Measurements from ENCODE around the gene SUDS3. TPM values are rescaled to one million over a fixed set of nuclear protein-coding genes. Genes with fewer than 3 reads are reported as not detected.
A peak's percentile ranks its signal among the peaks of the same experiment; 100 is the strongest.

Gene SUDS3, protein sequence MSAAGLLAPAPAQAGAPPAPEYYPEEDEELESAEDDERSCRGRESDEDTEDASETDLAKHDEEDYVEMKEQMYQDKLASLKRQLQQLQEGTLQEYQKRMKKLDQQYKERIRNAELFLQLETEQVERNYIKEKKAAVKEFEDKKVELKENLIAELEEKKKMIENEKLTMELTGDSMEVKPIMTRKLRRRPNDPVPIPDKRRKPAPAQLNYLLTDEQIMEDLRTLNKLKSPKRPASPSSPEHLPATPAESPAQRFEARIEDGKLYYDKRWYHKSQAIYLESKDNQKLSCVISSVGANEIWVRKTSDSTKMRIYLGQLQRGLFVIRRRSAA
- 22.6 to 27.8 TPM (median 23.4 TPM) in 3 replicates for total RNA-seq
- long read RNA-seq, full-length matches to known transcripts = 66 of 75 reads
- long read RNA-seq, partial matches to known transcripts = 2 of 75 reads
- long read RNA-seq, other reads (novel, unspliced or antisense) = 7 of 75 reads

GRCh38 chr12:118376089-118377020, at the start of gene SUDS3:
SUDS3 (plus strand) TSS chr12:118376555; CDS start chr12:118376692, 137 bp downstream.
- DNase-seq (ENCODE audit: low spot score) = peak; percentile 93
- peak within 1 kb of the TSS; percentile 76 for H3K4me3 Mint-ChIP-seq (ENCODE audit: unreplicated experiment)
- H3K36me3 Mint-ChIP-seq (ENCODE audit: low read depth) = peaks cover 3% of the 10 kb centered on the region
- no peaks in the 10 kb centered on the region for H3K27me3 Mint-ChIP-seq (ENCODE audit: low read depth)
- TF ChIP-seq, protein P1, sequence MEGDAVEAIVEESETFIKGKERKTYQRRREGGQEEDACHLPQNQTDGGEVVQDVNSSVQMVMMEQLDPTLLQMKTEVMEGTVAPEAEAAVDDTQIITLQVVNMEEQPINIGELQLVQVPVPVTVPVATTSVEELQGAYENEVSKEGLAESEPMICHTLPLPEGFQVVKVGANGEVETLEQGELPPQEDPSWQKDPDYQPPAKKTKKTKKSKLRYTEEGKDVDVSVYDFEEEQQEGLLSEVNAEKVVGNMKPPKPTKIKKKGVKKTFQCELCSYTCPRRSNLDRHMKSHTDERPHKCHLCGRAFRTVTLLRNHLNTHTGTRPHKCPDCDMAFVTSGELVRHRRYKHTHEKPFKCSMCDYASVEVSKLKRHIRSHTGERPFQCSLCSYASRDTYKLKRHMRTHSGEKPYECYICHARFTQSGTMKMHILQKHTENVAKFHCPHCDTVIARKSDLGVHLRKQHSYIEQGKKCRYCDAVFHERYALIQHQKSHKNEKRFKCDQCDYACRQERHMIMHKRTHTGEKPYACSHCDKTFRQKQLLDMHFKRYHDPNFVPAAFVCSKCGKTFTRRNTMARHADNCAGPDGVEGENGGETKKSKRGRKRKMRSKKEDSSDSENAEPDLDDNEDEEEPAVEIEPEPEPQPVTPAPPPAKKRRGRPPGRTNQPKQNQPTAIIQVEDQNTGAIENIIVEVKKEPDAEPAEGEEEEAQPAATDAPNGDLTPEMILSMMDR (IDR thresholded peaks at IDR 0.05) = peak; percentile 97
- peaks cover 36% of the 10 kb centered on the region for H3K4me1 Mint-ChIP-seq (ENCODE audit: low read depth)
- no peaks in the 10 kb centered on the region for H3K9me3 Mint-ChIP-seq (ENCODE audit: low read depth)
- peak within 1 kb of the TSS; percentile 99 for H3K27ac Mint-ChIP-seq (ENCODE audit: unreplicated experiment)

- TF ChIP-seq, protein P1 (IDR thresholded peaks at IDR 0.05) = no peak
- Mint-ChIP-seq H3K4me3 (ENCODE audit: unreplicated experiment) (no peak overlapping the region), H3K4me1 (ENCODE audit: low read depth) (peaks cover 43% of the 10 kb centered on the region), H3K27ac (ENCODE audit: unreplicated experiment) (peak overlapping the region; percentile 74), H3K27me3 (ENCODE audit: low read depth) (no peaks in the 10 kb centered on the region), H3K9me3 (ENCODE audit: low read depth) (no peaks in the 10 kb centered on the region), H3K36me3 (ENCODE audit: low read depth) (no peaks in the 10 kb centered on the region)
- DNase-seq (ENCODE audit: low spot score) = no peak
Observed at GRCh38 chr12:118326991-118327390, 49.4 kb upstream of the SUDS3 start.

DNA sequence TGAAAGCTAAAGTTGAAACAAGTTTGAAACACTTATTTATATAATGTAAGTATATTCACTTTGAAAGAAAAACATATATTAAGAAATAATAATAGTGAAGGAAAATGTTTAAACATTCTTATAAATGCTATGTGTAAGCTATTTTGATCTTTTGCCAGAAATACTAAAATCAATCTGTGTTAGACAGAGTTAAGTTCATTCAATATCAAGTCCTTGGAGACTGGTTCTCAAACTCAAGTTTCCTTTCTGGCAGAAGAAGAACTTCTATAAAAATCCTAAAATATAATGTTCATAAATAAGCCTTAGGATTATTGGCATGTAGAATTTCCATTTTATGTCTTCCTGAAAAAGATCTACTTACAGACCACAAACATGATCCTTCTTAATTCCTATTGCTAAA, 49.0 kb upstream of the SUDS3 start:
- no peak for DNase-seq (ENCODE audit: low spot score)
- TF ChIP-seq, protein P1 (IDR thresholded peaks at IDR 0.05) = no peak
- Mint-ChIP-seq H3K27ac (ENCODE audit: unreplicated experiment) (peak overlapping the region; percentile 74), H3K4me1 (ENCODE audit: low read depth) (peaks cover 43% of the 10 kb centered on the region), H3K9me3 (ENCODE audit: low read depth) (no peaks in the 10 kb centered on the region), H3K36me3 (ENCODE audit: low read depth) (no peaks in the 10 kb centered on the region), H3K4me3 (ENCODE audit: unreplicated experiment) (no peak overlapping the region), H3K27me3 (ENCODE audit: low read depth) (no peaks in the 10 kb centered on the region)

- Mint-ChIP-seq H3K27ac (ENCODE audit: unreplicated experiment) (no peak overlapping the region), H3K27me3 (ENCODE audit: low read depth) (no peaks in the 10 kb centered on the region), H3K9me3 (ENCODE audit: low read depth) (no peaks in the 10 kb centered on the region), H3K36me3 (ENCODE audit: low read depth) (no peaks in the 10 kb centered on the region), H3K4me1 (ENCODE audit: low read depth) (peaks cover 43% of the 10 kb centered on the region), H3K4me3 (ENCODE audit: unreplicated experiment) (no peak overlapping the region)
- no peak for DNase-seq (ENCODE audit: low spot score)
- TF ChIP-seq, protein P1 (IDR thresholded peaks at IDR 0.05) = no peak
Observed at GRCh38 chr12:118328486-118329330, 47.6 kb upstream of the SUDS3 start.

All from chondrocyte (in vitro differentiated cells).